CD4-positive, alpha-beta T cell treated with Interferon alpha-2 for 1 hour (primary cell): ENCODE data around the gene TCEAL9.
"Not testable (repeated sequence)": the region's sequence is repeated elsewhere in the genome, so short reads cannot be mapped to it uniquely, and the experiment has no call there.

Experiments used
- DNase-seq, 2 donors: peaks; one replicate each; pipeline ENCODE4 v3.0.0-alpha.2; 2020 to 2022

The TCEAL9 gene

DNA sequence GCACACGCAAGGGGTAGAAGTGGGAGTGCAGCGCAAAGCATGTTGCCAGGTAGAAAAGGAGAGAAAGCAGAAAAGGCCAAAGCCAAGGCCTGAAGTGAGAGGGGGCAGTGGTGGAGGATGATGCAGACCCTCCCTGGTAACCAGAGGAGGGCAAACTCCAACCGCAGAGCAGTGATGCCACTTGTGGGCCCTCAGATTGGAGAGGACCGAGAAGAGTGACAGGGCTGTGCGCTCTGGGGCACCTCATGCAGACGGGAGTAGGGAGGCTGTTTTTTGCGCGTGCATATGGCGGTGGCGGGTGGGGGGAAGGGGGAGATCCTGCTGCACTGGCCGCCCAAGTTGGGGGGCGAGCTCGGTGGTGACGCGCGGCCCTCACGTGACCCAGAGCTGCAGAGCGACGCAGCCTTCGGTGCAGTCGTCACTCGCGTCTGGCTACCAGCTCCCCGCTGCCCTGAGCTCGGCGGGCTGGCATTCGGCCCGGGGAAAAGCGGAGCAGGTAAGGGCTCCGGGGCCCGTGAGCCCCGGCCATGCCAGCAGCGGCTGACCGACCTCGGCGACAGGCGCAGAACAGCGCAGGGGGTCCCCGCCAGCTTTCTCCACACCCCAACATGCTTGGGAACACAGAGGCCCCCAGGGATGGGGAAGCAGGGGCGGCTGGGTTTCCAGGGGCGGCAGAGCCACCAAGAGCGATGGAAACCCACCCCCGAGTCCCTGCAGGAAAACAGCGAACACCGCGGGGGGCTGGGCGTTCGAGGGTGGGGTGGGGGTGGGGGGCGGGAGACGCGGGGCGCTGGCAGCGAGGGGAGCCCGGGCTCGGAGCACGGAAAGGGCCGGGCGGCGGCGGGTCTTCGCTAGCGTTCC lies 20.0 kb downstream of the TCEAL9 start, which contains the start of gene BEX3:
Gene BEX3 (plus strand): TSS at position 421 of the 861 bp plus-strand sequence. CDS start 984 bp downstream, outside the sequence.
- DNase-seq, result peak; percentile 26 to 31

DNA sequence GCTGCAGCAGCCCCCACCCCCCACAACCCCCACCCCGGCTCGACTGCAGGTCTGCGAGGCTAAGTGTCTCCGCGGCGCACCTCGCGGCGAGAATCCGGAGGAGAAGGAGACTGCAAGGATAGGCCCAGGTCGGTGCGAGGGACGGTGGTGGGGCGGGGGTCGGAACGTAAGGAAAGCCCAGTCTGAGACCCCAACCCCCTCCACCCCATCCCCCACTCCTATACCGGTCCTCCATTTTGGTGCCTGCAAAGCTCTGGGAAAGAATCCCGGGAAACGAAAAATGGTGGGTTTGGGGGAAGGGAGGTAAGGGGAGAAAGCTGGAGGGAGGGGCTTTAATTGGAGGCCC lies 20.6 kb downstream of the TCEAL9 start:
- DNase-seq, result no peak

DNA sequence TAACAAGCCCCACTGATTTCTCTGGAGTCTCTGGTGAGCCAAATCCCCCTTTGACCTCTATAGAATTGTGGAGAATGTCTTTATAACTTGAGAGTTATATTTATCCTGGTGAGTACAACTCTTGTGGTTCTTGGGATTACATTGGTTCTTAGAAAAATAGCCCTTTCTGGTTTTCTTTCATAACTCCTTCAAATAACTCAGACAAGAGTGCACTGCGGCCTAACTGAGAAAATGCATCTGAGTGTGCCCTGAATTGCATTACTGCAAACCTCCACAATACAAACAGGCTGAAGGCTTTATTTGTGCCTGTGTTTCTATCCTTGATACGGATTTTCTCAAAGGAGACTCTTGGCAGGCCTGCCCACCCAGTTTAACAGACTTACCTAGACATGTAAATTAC lies 22.7 kb downstream of the TCEAL9 start:
- no peak for DNase-seq

DNA sequence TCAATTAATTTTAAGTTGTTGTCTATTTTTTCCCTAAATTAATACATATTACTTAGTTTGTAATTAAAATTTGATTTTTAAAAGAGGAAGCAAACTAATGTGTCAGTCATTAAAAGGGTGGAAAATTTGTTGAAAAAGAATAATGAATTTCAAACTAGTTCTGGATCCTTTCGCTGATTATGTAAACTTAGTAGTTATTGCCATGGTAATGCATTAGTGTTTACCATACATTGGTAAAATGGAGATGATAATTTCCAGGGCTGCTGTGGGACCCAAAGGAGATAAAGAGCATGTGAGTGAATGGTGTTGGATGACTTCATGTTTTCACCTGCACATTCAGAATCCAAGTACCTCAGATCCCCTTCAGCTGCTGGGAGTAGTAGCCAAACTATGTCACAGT lies 26.6 kb downstream of the TCEAL9 start:
- DNase-seq, result no peak

DNA sequence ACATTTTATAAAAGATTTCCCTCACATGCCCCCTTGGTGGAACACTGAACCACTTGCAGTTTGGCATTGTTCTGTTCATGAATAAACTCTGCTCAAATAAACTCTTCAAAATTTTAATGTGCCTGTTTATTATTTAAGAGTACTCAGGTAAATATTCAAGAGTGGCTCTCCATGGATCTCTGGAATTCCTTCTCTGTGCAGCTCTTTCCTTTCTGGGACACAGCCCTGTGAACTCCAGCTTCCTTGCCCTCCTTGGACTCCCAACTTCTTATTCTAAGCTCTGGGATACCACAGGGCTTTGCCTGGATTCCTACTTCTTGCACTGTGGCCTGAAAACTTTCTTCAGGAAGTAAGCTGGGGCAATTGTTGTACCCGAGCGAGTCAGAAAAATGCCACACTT lies 28.4 kb downstream of the TCEAL9 start:
- no peak for DNase-seq

DNA sequence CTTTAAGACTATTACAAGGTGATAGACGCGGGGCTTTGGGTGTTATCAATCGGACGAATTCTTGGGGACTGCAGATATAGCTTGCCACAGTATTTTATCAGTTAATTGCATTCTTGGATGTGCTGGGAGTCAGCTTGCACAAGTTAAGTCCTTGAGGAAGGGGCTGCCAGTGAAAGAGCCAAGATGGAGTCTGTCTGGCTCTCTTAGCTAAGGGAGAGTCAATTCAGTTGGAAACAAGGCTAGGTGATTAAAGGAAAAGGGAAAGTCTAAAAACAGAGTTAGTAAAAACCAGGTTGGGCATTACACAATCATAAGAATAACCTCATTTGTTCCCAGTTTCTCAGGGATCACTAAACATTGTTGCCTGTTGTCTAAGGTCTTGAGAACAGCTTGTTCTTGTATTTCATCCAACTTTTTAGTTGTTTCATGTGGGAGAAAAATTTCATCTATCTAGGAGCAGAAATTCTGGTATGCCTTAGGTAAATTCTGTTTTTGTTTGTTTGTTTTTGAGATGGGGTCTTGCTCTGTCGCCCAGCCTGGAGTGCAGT lies 29.1 kb downstream of the TCEAL9 start:
- not testable (repeated sequence) for DNase-seq

DNA sequence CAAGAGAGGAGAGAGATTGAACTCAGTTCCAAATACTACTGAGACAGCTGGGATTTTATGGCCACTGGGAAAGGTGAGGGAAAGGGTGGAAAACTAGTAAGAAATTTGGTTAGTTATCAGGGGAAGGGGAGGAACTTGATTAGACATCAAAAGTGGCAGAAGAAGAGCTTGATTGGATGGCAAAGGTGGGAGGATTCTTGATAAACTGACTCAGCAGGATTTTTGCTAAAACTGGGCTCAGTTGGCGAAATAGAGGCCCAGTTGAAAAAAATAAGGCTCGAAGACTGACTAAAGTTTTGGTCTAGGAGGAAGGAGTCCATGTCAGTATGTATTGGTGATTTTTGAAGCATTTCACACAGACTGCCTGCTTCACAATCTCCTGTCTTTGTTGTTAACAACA lies 30.0 kb downstream of the TCEAL9 start:
- no peak for DNase-seq

DNA sequence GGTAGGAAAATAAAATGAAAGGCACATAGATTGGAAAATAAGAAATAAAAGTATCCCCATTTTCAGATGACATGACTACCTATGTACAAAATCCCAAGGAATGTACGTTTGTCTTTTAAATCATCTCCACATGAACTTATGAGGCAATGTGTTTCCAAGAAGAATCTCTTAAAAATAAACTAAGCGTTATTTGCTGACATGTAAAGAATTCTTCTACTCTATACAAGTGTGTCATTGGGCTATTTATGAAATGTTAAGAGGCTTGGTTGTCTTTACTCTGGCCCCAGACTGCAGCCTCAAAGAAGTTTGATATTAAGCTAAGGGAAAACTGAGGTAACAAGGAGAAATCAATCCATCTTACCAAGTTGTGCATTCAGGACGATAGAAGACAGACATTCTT lies 37.2 kb downstream of the TCEAL9 start:
- DNase-seq, result no peak

DNA sequence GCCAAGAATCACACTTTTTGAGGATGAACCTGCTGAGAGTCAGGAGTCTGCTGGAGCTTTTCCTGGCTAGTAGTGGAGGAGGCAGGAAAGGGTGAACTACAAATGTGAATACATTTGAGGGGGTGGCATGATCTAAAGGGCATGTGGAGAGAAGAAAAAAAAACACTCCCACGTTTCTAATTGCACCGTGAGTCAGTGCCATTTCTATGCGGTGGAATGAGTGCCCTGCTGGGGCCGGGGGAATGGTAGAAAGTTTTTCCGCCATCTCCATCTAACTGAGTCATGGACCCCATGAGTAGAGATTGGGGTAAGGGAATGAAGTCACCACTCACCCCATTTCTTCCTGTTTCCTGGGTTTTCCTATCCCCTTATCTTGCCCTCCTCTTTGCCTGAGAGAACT lies 39.9 kb downstream of the TCEAL9 start:
- DNase-seq, result no peak

DNA sequence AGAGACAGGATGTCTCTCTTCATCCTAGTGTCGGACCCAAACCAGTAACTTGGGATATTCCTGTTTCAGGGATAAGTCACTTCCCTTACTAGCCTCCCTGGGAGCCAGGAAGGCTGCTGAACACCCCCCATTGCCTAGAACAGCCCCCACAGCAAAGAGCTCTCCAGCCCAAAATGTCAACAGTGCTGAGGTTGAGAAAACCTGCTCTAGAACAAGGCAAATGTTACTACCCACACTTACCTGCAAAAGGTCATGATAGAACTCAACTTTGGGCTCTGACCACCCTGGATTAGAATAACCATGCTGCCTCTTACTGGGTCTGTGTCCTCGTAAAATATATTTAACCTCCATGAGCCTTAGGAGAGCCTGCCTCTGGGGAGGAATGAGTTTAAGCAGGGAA lies 40.4 kb downstream of the TCEAL9 start:
- DNase-seq, result no peak

DNA sequence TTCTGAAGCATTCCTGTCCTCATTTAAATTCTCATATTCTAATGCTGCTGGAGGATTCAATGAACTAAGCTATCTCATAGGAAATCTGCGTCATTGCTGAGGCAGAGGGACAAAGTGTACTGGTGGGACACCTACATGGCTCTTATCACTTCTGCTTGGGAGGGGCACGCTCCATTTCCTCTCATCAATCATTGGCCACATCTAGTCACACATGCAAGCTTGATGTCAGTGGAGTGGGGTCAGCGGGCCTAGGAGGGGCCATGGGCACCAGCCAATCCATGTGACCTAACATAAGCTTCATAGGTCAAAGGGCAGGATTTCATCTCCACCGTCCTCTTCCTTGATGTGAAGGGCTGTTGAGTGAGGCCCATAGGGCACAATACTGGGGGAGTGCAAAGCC lies 41.4 kb downstream of the TCEAL9 start:
- no peak for DNase-seq

DNA sequence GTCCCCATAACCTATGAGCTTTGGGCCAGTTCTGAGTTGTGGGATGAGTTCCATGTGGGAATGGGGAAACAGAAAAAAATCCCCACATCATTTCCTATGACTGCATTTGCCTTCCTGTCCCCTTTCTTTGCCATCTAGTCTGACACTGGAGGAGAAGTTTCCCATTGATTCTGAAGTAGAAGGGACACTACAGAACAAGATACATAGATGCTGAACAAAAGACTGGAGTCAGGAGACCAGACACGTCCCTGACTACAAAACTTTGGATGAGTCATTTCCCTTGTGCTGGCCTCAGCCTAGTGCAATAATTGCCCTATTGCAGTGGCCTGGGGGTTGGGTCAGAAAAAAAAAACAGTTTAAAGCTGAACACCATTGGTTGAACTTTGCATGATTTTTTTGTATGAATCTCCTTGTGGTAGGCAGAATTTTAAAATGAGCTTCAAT lies 42.1 kb downstream of the TCEAL9 start:
- no peak for DNase-seq

DNA sequence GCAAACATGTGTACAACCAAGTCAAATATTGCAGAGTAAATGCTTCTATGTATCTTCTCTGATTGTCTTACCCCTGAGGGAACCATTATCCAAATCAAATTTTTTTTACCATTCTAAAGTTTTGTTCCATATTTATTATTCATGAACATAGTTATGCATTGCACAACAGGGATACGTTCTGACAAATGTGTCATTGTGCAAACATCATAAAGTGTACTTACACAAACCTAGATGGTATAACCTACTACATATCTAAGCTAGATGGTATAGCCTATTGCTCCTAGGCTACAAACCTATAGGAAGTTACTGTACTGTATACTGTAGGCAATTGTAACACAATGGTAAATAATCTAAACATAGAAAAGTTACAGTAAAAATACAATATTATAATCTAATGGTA lies 43.4 kb downstream of the TCEAL9 start:
- no peak for DNase-seq

DNA sequence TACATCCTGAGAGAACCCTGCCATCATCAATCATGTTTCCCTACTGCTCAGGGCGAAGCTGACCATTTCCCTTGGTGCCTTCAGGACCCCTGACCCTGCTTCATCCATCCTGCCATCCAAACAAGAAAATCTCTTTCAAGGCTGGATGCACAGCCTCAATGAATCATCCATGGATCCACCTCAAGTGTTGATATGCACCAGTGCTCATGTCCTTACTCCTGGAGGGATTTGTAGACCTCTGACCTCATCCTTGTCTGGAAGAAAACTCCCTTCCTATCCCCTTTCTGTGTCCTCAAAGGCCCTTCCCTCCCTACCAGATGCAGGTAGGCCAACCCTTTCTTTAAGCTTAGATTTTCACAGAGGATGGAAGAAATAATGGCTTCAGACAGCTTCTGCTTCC lies 44.6 kb downstream of the TCEAL9 start:
- no peak for DNase-seq

DNA sequence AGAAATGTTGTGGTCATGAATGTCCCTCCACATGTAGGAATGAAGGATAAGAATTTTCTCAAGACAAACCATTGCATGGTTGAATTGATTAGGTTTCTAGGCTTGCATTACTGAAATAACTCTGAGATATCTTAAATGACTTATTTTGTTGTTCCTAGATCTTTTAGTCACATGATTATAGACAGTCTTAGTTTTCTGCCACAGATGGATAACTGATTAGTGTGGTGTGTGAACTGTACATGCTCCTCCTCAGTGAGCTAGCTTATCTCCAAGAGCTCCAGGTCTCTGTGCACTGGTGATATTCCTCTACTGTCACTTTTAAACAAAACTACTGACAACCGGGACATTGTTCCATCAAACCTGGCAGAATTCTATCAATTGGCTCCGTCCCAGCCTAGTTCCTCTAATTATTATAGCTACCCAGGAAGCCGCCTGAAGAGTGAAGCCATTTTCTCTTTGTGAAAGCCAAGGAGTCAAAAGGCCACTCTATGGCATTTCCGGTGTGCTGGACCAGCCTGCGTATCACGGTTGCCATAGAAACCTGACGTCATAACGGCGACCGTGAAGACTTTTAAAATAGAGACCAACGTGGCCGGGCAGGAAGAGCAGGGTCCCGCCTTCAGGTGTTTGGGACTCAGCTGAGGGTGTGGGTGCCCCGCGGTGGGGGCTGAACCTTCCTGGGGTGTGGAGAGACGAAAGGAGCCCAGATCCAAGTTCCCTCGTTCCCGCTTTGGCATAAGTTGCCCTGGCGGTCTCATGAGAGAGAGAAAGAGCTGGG lies 48.1 kb downstream of the TCEAL9 start:
- DNase-seq, result peak; percentile 28 to 51

DNA sequence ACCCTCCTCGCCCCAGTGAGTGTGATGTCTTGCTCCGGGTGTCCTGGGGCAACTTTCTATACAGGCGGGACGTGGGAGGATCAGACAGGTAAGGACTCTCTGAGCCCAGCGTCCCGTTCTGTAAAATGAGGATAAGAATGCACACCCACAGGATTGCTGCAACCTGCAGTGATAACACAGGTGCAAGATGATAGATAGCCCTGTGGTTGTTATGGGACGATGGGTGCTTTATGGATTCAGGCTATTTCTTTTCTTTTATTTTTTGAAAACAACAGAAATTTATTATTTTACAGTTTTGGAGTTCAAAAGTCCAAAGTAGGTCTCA lies 48.7 kb downstream of the TCEAL9 start:
- DNase-seq, result no peak

DNA sequence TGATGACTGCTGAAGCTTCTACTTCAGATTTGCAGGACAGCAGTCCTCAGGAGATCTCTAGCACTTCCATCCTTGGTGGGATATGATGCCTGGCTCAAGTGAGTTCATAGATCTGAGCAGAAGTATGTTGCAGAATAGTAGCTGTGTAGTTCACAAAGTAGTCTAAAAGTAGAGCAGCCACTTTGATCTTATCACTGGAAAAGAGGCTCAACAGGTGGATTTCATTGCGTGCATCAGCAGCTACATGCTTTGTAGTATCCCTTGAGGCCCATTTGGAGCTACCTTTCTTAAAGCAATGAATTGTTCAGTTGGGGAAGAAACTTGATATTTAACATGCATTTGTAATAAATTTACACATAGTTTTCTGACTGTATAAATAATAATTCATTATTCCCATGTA lies 50.0 kb downstream of the TCEAL9 start:
- DNase-seq, result no peak

DNA sequence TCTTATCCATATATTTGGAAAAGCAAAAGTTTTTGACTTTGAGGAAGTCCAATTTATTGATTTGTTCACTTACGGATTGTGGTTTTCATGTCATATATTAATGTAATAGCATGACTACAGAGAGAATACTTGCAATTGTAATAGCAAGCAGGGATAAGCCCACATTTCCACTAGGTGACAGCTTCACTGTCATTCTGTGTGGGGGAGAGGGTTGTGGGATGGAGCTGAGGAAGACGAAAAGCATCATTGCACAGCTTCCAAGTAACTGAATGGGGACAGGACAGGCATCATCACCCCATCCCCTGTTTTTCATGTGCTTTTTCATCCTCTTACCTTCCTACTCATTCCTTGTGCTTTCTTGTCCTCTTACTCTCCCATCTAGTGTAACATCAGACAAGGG lies 51.5 kb downstream of the TCEAL9 start:
- no peak for DNase-seq
